ENCODE results near the gene BCR.

The BCR gene

GRCh38 chr22:23281406-23282088 is 101.2 kb downstream of the BCR start:
- H3K4me2 ChIP-seq (ENCODE audit: low read depth, low read length, poor library complexity, severe bottlenecking): no peak overlapping the region
- H2AFZ ChIP-seq (ENCODE audit: low read depth, low read length, severe bottlenecking): no peak overlapping the region
- TF ChIP-seq CTCF (IDR thresholded peaks at IDR 0.05; ENCODE audit: insufficient read depth, low read length, poor library complexity, severe bottlenecking): peak; percentile 90
- TF ChIP-seq EZH2phosphoT487 (conservative IDR thresholded peaks at IDR 0.05; ENCODE audit: low read length): no peak
- H3K4me3 ChIP-seq (ENCODE audit: insufficient read depth, low read length, poor library complexity, severe bottlenecking): no peak overlapping the region
- no peaks in the 10 kb centered on the region for H3K36me3 ChIP-seq (ENCODE audit: low read length)
- H3K79me2 ChIP-seq (ENCODE audit: insufficient read depth, low read length): no peaks in the 10 kb centered on the region
- H3K9ac ChIP-seq (ENCODE audit: low read length): no peak overlapping the region
- H3F3A ChIP-seq (ENCODE audit: insufficient read depth): no peaks in the 10 kb centered on the region
- H4K20me1 ChIP-seq (ENCODE audit: low read depth, low read length): no peaks in the 10 kb centered on the region
- no peak overlapping the region for H3K27ac ChIP-seq (ENCODE audit: low read depth, low read length)
- H3K27me3 ChIP-seq (ENCODE audit: low read length): no peaks in the 10 kb centered on the region
- no peaks in the 10 kb centered on the region for H3K9me2 ChIP-seq (replicated peaks; ENCODE audit: insufficient read depth, low read length)
- H3K9me3 ChIP-seq (ENCODE audit: insufficient read depth, low read length): no peaks in the 10 kb centered on the region

- no peaks in the 10 kb centered on the region for H3K9me2 ChIP-seq (replicated peaks; ENCODE audit: insufficient read depth, low read length)
- H3K9ac ChIP-seq (ENCODE audit: low read length): no peak overlapping the region
- no peaks in the 10 kb centered on the region for H4K20me1 ChIP-seq (ENCODE audit: low read depth, low read length)
- H3K4me3 ChIP-seq (ENCODE audit: insufficient read depth, low read length, poor library complexity, severe bottlenecking): no peak overlapping the region
- no peak overlapping the region for H3K4me2 ChIP-seq (ENCODE audit: low read depth, low read length, poor library complexity, severe bottlenecking)
- H3K9me3 ChIP-seq (ENCODE audit: insufficient read depth, low read length): no peaks in the 10 kb centered on the region
- H2AFZ ChIP-seq (ENCODE audit: low read depth, low read length, severe bottlenecking): no peak overlapping the region
- H3K79me2 ChIP-seq (ENCODE audit: insufficient read depth, low read length): no peaks in the 10 kb centered on the region
- H3K27ac ChIP-seq (ENCODE audit: low read depth, low read length): no peak overlapping the region
- TF ChIP-seq CTCF (IDR thresholded peaks at IDR 0.05; ENCODE audit: insufficient read depth, low read length, poor library complexity, severe bottlenecking) (no peak), EZH2phosphoT487 (conservative IDR thresholded peaks at IDR 0.05; ENCODE audit: low read length) (no peak)
- no peaks in the 10 kb centered on the region for H3K27me3 ChIP-seq (ENCODE audit: low read length)
- no peaks in the 10 kb centered on the region for H3K36me3 ChIP-seq (ENCODE audit: low read length)
- no peaks in the 10 kb centered on the region for H3F3A ChIP-seq (ENCODE audit: insufficient read depth)
These were observed 101.8 kb downstream of the BCR start for GRCh38 chr22:23282089-23282501.

- no peaks in the 10 kb centered on the region for H3K9me3 ChIP-seq (ENCODE audit: insufficient read depth, low read length)
- TF ChIP-seq EZH2phosphoT487 (conservative IDR thresholded peaks at IDR 0.05; ENCODE audit: low read length) (no peak), CTCF (IDR thresholded peaks at IDR 0.05; ENCODE audit: insufficient read depth, low read length, poor library complexity, severe bottlenecking) (no peak)
- no peak overlapping the region for H3K4me2 ChIP-seq (ENCODE audit: low read depth, low read length, poor library complexity, severe bottlenecking)
- H3K36me3 ChIP-seq (ENCODE audit: low read length): no peaks in the 10 kb centered on the region
- H3K9ac ChIP-seq (ENCODE audit: low read length): no peak overlapping the region
- H3K4me3 ChIP-seq (ENCODE audit: insufficient read depth, low read length, poor library complexity, severe bottlenecking): no peak overlapping the region
- no peak overlapping the region for H2AFZ ChIP-seq (ENCODE audit: low read depth, low read length, severe bottlenecking)
- H4K20me1 ChIP-seq (ENCODE audit: low read depth, low read length): no peaks in the 10 kb centered on the region
- H3K9me2 ChIP-seq (replicated peaks; ENCODE audit: insufficient read depth, low read length): no peaks in the 10 kb centered on the region
- no peaks in the 10 kb centered on the region for H3F3A ChIP-seq (ENCODE audit: insufficient read depth)
- H3K27ac ChIP-seq (ENCODE audit: low read depth, low read length): no peak overlapping the region
- H3K27me3 ChIP-seq (ENCODE audit: low read length): no peaks in the 10 kb centered on the region
- H3K79me2 ChIP-seq (ENCODE audit: insufficient read depth, low read length): no peaks in the 10 kb centered on the region
These were observed 102.2 kb downstream of the BCR start for GRCh38 chr22:23282516-23282915.
